Upper lobe of left lung (tissue), 4 donors: ENCODE results near the gene OGDHL.

Experiments
- EP300 ChIP-seq, 4 donors: sonication (generic); formaldehyde crosslinking; IDR thresholded peaks; one replicate each; pipeline ENCODE4 v1.5.1; 2017; ENCODE audit warnings: antibody characterized with exemption in 4 of 4, control low read depth in 2 of 4
- POLR2A ChIP-seq, 4 donors: fragments of 450-650 bp; IDR thresholded peaks; one replicate each; pipeline ENCODE4 v1.5.1; 2016 to 2017; ENCODE audit warnings: antibody characterized with exemption in 4 of 4, mild to moderate bottlenecking in 2 of 4
- TF ChIP-seq, protein P1 (sequence below), 6 experiments: fragments of 450-650 bp in 4 of 6; fragments of 200-600 bp in 2 of 6; sonication (generic) in 2 of 6; IDR thresholded peaks; one replicate each; pipeline ENCODE4 v1.5.1; 2016 to 2019; ENCODE audit warnings: antibody characterized with exemption in 6 of 6

DNA sequence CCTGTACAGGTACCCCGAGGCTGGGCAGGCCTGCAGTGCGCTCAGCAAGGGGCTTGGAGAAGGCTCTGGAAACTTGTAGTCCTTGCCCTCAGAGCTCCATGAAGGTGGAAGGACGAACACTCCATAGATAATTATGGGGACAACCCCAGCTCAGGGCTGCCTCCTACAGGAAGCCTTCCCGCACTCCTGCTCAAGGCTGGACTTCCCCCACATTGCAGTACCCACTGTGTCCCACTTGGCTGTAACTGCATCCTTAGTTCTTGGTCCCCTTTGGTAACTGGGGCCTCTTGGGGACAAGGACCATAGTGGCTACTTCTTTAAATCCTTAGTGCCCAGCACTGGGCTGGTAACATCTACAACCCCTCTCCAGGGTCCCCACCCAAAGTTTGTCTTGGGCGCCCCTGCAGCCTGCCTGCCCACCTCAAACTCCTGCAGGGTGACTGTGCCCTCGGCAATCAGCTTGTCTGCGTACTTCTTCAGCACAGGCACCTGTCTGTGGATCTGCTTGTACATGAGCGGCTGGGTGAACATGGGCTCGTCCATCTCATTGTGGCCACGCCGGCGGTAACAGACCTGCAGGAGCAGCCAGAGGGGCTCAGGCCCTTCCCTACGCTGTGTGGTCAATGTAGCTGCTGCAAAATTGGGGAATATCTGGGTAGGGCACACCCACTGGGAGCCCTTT lies 17.1 kb downstream of the OGDHL start:
- TF ChIP-seq, protein P1, sequence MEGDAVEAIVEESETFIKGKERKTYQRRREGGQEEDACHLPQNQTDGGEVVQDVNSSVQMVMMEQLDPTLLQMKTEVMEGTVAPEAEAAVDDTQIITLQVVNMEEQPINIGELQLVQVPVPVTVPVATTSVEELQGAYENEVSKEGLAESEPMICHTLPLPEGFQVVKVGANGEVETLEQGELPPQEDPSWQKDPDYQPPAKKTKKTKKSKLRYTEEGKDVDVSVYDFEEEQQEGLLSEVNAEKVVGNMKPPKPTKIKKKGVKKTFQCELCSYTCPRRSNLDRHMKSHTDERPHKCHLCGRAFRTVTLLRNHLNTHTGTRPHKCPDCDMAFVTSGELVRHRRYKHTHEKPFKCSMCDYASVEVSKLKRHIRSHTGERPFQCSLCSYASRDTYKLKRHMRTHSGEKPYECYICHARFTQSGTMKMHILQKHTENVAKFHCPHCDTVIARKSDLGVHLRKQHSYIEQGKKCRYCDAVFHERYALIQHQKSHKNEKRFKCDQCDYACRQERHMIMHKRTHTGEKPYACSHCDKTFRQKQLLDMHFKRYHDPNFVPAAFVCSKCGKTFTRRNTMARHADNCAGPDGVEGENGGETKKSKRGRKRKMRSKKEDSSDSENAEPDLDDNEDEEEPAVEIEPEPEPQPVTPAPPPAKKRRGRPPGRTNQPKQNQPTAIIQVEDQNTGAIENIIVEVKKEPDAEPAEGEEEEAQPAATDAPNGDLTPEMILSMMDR (IDR thresholded peaks at IDR 0.05) = no peak
- no peak for TF ChIP-seq POLR2A (IDR thresholded peaks at IDR 0.05)
- no peak for TF ChIP-seq EP300 (IDR thresholded peaks at IDR 0.05)
